Measurements from ENCODE around the gene TANK.
"Not testable (repeated sequence)": the region's sequence is repeated elsewhere in the genome, so short reads cannot be mapped to it uniquely, and the experiment has no call there.

The TANK gene

GRCh38 chr2:161160226-161161073, at the start of gene TANK:
Gene TANK, plus strand, starts transcription at chr2:161160428. Its CDS starts 19,235 bp downstream, at chr2:161179663.
- peak; percentile 54 for DNase-seq

DNA sequence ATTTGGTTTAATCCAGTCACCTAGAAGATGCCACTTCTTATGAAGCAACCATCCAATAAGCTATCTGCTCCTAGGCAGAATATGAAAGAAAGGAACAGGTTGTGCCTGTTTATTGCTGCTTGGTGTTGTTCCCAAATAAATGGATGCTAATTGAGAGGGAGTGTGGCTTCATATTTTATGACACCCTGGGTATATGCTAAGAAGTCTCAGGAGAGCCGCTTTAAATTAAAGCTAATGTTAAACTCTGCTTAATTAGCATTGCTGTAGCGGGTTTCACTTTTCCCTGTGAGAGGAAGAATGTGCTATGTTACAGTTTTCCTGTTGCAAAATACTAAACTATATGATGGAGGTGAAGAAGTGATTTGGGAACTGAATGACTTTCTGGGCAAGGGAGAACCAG, 48.7 kb upstream of the TANK start:
- DNase-seq: no peak

DNA sequence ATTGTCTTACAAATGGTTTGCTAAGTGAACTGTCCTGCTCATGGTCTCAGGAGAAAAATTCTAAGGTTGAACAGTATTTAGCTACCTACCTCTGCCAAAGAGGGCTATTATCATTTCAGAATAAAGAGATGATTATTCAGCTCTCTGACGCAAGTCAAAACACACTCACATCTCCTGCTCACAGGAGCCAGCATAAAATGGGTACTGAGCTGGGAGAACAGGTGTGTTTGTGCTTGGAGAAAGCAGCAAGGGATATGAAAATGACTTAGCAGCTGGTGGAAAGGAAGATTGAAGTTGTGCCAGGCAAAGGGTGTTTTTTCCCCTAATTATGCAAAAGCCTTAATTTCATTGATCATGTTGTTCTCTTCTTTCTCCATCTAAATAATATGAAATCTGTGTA, 47.3 kb upstream of the TANK start:
- no peak for DNase-seq

DNA sequence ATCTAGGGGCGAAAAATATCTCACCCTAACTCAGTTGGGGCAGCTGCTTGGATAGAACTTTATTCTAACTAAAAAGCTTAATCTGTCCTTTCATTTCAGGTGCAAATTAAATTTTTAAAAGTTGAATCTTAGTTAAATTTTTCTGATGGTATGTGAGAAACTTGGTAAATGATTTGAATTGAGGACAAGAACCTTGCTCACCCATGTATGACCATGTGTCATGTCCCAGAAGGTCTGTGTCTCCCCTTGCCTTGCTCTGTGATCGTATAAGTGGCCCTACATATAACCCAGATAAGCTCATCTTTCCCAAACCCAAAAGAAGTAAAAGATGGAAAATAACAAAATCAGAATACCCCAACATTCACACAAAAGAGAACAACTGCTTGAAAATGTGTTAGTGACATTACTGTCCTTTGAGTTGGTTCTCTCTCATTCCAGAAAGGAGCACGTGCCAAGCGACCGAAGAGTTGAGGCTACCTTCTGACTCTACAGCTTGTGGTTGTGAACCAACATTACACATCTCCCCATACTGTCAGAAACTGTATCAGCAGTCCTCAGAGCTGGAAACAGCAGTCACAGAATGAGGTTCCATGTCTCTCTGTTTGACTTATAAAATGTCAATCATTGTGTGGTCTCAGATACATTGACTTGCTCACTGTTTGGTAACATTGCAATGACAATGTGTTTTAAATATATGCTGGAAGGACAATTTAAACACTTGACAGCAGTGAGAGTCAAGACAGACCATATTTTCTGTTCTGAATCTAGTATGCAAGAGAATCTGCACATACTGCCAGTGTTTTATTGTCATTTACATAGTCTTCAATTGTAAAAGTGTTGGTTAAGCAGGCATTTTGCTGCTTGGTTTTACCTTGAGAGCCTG, 46.3 kb upstream of the TANK start:
- DNase-seq: no peak

GRCh38 chr2:161115205-161115604, 45.0 kb upstream of the TANK start:
- no peak for DNase-seq

GRCh38 chr2:161115605-161116380, 44.4 kb upstream of the TANK start:
- DNase-seq: no peak

- DNase-seq: no peak
Observed at GRCh38 chr2:161116509-161116908, 43.7 kb upstream of the TANK start.

GRCh38 chr2:161117506-161117905, 42.7 kb upstream of the TANK start:
- DNase-seq: no peak

- DNase-seq: no peak
Observed at GRCh38 chr2:161118722-161119121, 41.5 kb upstream of the TANK start.

- DNase-seq: no peak
Observed at GRCh38 chr2:161119483-161119882, 40.7 kb upstream of the TANK start.

DNA sequence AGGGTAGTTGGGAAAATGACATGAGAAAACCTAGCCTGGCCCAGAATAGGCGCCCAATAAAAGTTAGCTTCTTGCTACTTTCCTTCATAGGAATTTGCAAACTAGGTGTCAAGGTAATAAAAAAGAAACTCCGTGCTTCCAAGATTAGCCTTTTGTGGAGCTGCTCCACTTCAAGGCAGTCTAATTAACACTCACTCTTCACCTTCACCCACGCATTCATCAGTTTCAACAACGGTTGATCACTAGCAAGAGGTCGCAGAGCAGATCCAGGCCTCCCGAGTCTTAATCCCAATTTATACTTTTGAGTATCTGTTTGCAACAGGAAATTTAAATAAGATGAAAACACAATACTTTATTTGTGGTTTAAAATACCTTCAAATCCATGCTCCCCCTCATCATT, 39.5 kb upstream of the TANK start:
- no peak for DNase-seq

DNA sequence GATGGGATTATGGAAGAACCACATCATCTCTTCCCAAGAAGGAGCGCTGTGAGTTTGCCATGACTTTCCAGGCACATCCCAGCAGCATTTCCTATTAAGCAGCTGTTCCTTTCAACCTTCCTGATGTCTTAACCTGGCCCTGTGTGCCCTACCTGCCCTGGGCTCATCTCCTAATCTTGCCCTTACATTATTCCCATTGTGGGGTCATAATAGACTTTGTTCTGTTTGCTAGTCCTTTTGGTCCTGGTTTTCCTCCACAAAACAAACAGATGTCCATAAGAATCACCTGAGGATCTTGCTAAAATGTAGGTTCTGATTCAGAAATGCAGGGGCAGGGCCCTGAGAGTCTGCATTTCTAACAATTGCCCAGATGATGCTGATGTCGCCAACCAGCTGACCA, 38.6 kb upstream of the TANK start:
- no peak for DNase-seq

DNA sequence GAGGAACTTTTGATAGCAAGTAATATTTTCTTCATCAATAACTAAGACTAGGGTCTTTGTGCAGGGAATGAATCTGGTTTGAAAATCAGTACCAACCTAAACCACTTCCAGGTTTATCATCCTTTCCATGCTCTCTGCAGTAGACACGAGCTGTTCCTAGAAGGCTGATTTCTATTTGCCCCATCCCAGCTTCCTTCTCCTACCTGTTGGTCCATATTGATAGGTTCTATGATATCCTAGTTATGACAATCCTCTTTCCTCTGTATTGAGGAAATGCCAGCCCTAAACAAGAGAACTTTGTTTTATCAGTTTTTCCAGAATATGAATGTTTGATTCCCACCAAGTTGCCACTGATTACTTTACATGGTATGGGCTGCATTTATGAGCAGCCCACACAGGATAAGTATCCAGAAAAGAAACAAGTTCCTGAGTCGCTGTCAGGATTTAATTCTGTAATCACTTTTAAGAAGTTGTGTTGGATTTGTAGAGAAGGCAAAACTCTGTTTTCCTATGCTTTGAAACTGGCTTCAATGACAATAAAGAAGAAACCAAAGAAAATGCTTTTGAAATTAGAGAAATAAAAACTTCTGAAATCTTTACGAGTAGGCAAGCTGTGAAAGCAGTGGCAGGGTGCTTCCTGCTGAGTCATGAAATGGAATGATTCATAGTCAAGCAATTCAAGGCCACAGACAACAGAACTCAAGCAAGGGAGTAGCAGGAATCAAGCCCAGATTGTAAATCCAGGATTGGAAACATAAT, 37.3 kb upstream of the TANK start:
- no peak for DNase-seq

DNA sequence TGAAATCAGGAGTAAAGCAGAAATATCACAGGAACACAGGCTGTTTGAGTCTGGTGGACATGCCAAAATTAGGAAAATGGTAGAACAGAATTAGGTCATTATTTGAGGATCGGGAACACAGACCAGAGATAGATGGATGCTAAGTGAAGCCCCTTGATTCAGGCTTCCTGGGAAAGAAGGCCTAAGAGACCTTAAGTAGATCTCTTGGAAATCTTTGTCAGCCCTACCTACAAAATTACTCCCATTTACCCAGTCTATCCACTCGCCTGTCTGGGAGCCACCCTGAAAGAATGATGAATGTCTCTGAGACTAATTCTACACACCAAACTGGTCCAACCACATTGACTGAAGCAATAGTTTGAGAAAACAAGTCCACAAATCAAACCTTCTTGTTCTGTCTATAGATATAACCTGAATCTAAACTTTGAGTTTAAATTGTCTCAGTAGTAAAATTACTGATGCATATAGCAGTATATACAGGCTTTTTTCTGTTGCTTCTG, 36.6 kb upstream of the TANK start:
- DNase-seq: no peak

GRCh38 chr2:161124201-161124600, 36.0 kb upstream of the TANK start:
- DNase-seq: no peak

DNA sequence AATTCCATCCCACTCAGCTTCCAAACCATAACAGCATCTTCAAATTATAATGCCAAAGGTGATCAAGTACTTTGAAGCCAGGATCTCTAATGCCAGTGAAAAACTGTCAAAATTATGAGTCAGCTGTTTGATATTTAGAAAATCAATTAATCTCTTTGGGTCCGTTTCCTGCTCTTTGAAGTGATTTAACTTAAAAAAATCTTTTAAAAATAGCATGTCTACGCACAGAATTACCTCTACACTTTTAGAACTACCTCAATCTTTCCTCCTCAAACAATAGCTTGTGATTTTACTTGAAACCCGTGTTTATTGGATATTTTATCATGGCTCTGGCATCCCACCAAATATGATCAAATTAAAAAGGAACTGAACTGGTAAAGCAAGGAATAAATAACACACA, 31.3 kb upstream of the TANK start:
- DNase-seq: no peak

DNA sequence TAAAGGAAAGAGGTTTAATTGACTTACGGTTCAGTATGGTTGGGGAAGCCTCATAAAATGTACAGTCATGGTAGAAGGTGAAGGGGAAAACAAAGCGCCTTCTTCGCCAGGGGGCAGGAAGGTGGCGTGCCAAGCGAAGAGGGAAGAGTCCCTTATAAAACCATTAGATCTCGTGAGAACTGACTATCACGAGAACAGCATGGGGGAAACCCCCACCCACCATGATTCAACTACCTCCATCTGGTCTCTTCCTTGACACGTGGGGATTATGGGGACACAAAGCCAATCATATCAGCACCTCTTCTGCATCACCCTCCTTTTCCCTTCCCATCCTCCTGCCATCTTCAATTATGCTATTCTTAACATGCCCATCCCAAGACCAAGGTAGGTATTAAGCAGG, 29.9 kb upstream of the TANK start:
- no peak for DNase-seq

- no peak for DNase-seq
Observed at GRCh38 chr2:161131074-161131680, 29.1 kb upstream of the TANK start.

DNA sequence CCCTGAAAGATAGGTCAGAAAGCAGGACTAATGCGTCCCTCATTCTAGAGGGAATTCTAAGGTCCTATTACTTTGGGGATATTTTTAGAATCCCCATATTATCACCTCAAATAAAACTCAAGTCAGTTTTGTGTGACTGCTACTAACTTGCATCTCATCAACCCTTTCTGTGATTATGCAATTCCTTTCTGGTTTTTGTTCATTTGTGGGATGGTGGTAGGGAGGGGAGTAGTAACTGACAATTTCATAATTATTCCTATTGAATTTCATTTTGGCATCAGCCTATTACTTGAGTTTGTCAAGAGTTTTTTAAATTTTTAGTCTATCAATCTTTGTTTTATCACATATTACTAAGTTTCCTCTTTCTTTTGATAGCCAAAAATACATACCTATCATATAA, 28.4 kb upstream of the TANK start:
- DNase-seq: no peak

- not testable (repeated sequence) for DNase-seq
Observed at GRCh38 chr2:161132384-161132783, 27.8 kb upstream of the TANK start.

- DNase-seq: no peak
Observed at GRCh38 chr2:161133366-161133765, 26.9 kb upstream of the TANK start.

Data from SHP77 treated with DMSO at 0.1 percent for 48 hours (cell line).